Mesendoderm (in vitro differentiated cells): ENCODE data around the gene PAM.

Experiments used
- DNase-seq: peaks from one replicate; pipeline ENCODE4 v3.0.0; 2013
- H2AK5ac ChIP-seq: 2 replicates; pipeline ENCODE4 v1.6.1; 2013; ENCODE audit warnings: low read length, inconsistent platforms
- H2BK120ac ChIP-seq: 2 replicates; pipeline ENCODE4 v1.6.1; 2013; ENCODE audit warnings: low read depth, mild to moderate bottlenecking, low read length, moderate library complexity, mixed read lengths
- H2BK15ac ChIP-seq: replicated peaks from 2 replicates; pipeline ENCODE4 v1.6.1; 2013; ENCODE audit warnings: low read depth, mild to moderate bottlenecking, moderate library complexity
- H2BK5ac ChIP-seq: 2 replicates; pipeline ENCODE4 v1.6.1; 2013; ENCODE audit warnings: low read length, inconsistent platforms
- H3K18ac ChIP-seq: 2 replicates; pipeline ENCODE4 v1.6.1; 2013; ENCODE audit warnings: mild to moderate bottlenecking, low read length, mixed read lengths
- H3K23ac ChIP-seq: one replicate; pipeline ENCODE4 v1.6.1; 2013; ENCODE audit warnings: low read length
- H3K27ac ChIP-seq: 2 replicates; pipeline ENCODE4 v1.5.1; 2013; ENCODE audit warnings: low read depth, mild to moderate bottlenecking, inconsistent platforms, low read length, moderate library complexity
- H3K27me3 ChIP-seq: 2 replicates; pipeline ENCODE4 v1.6.1; 2013; ENCODE audit warnings: low read length, control low read depth, mild to moderate bottlenecking, inconsistent platforms; ENCODE audit not compliant: insufficient read depth, poor library complexity
- H3K36me3 ChIP-seq: 2 replicates; pipeline ENCODE4 v1.6.1; 2013; ENCODE audit warnings: low read length, inconsistent platforms; ENCODE audit not compliant: control insufficient read depth, insufficient read depth
- H3K4ac ChIP-seq: one replicate; pipeline ENCODE4 v1.6.1; 2013; ENCODE audit warnings: low read depth, mild to moderate bottlenecking, low read length, moderate library complexity
- H3K4me1 ChIP-seq: 2 replicates; pipeline ENCODE4 v1.6.1; 2013; ENCODE audit warnings: low read depth, low read length, inconsistent platforms; ENCODE audit not compliant: control insufficient read depth
- H3K4me2 ChIP-seq: 2 replicates; pipeline ENCODE4 v1.6.1; 2013; ENCODE audit warnings: low read length
- H3K4me3 ChIP-seq: 2 replicates; pipeline ENCODE4 v1.5.1; 2013; ENCODE audit warnings: mild to moderate bottlenecking, low read length
- H3K56ac ChIP-seq: one replicate; pipeline ENCODE4 v1.6.1; 2013; ENCODE audit warnings: low read length
- H3K79me1 ChIP-seq: 2 replicates; pipeline ENCODE4 v1.6.1; 2013; ENCODE audit warnings: low read length, inconsistent platforms
- H3K79me2 ChIP-seq: 2 replicates; pipeline ENCODE4 v1.6.1; 2013; ENCODE audit warnings: mild to moderate bottlenecking, low read length; ENCODE audit not compliant: control insufficient read depth, insufficient read depth
- H3K9ac ChIP-seq: 2 replicates; pipeline ENCODE4 v1.6.1; 2013; ENCODE audit warnings: low read length, inconsistent platforms
- H4K5ac ChIP-seq: one replicate; pipeline ENCODE4 v1.6.1; 2013; ENCODE audit warnings: low read length
- H4K8ac ChIP-seq: one replicate; pipeline ENCODE4 v1.6.1; 2013; ENCODE audit warnings: low read depth, mild to moderate bottlenecking, control low read depth, low read length, moderate library complexity
- WGBS: extraction: QIAGEN DNeasy Blood & Tissue Kit; methylation state at CpG from one replicate; pipeline ENCODE4 v1.1.7; 2013; ENCODE audit warnings: low lambda C conversion rate, missing lambda C conversion rate; ENCODE audit not compliant: insufficient coverage; ENCODE audit errors: extremely low coverage; 5-methylcytosine and 5-hydroxymethylcytosine counted together

PAM gene

DNA sequence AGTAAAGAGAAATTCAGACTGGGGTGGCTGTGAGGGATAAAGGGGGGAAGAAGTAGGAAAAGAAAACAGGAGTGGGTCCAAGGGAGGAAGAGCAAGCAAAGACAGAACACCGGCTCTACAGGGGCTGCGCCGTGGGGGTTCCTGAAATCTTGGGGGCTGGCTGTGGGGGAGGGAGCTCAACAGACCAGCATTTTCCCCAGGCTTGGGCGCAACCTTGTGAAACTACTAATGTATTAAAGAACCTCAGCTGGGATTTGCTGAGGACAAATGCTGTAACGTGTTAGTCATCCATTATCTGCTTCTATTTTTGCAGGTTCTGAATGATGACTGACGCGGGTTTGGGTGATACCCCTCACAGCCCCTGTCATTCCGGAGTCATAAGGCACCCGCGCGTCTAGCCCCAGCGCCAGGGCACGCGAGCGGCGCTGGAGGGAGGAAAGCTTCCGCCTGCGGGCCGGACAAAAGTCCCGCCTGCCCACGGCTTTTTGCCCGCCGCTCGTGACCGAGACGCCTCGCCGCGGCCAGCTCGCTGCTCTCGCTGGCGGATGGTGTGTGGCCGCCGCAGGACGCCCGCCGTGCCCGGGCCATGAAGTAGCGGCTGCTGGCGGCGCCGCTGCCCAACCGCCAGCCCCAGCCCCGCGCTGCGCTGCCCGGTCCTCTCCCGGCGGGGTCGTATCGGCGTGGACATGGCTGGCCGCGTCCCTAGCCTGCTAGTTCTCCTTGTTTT lies 110.6 kb downstream of the PAM start:
- Histone ChIP-seq H3K79me2 (no peaks in the 10 kb centered on the region), H2AK5ac (no peak overlapping the region), H3K27ac (peak overlapping the region; percentile 29), H3K4ac (peak overlapping the region; percentile 40), H3K23ac (no peak overlapping the region), H4K5ac (no peak overlapping the region), H2BK120ac (no peak overlapping the region), H3K56ac (peak overlapping the region; percentile 88), H3K27me3 (no peaks in the 10 kb centered on the region), H3K18ac (peak overlapping the region; percentile 75), H3K4me2 (peak overlapping the region; percentile 79), H3K36me3 (no peaks in the 10 kb centered on the region), H4K8ac (no peak overlapping the region), H3K9ac (peak overlapping the region; percentile 73), H3K79me1 (no peaks in the 10 kb centered on the region), H3K4me3 (peak overlapping the region; percentile 43), H3K4me1 (peaks cover 5% of the 10 kb centered on the region), H2BK15ac (no peak overlapping the region), H2BK5ac (no peak overlapping the region)
- no CpG with 5 or more reads among the region's 54 CpGs for WGBS
- DNase-seq: peak; percentile 94

DNA sequence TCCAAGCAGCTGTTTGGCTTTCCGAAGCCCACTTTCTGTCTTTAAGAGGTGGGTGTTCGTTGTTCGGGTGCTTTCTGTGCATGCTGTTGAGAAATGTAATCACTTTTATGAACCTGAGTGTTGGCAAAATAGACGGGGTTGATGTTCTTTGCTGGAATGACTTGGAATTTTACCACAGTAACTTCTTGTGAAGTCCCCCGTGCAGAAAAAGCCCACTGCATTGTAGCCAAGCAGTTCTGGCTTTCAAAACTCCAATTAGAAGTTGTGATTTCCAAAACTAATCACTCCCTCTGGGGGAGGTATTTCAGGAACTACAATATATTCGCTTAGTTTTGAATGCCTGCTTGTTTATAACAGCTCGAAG lies 111.1 kb downstream of the PAM start:
- no peak for DNase-seq

DNA sequence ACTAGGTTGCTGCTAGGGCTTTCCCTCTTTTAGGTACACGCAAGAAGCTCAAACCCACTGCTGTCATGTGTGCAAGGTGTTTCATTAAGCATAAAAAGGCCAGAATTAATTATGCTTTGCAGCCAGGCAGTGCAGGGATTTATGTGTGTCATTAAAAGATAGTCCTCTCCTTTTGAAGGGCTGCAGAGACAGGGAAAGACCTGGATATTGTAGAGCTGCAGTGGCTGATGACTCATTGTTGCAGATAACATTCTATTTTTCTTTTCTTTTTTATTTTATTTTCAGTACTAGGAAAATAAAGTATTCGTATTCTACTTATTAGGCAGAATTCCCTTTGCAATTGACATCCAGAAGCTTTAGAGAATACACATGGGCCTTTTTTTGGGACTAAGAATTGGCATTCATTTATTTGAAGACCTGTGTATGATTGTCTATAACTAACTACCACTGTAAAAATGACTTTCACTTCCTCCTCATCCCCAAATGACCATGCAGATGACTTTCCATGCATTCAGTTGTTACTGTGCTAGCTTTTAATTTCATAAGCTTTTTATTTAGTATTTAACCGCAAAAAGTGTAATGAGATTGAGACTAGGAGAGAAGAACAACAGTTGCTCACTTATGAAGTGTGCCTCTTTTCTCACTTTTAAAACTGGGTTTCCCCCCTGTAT lies 113.0 kb downstream of the PAM start:
- no CpG with 5 or more reads among the region's 3 CpGs for WGBS
- no peak overlapping the region for H3K4me3 ChIP-seq
- no peak overlapping the region for H2BK15ac ChIP-seq

More for the DNA sequence above, 111.1 kb downstream of the PAM start:
- Histone ChIP-seq H3K36me3 (no peaks in the 10 kb centered on the region), H3K4me1 (peaks cover 5% of the 10 kb centered on the region), H3K18ac (peak overlapping the region; percentile 75), H2AK5ac (no peak overlapping the region), H3K56ac (peak overlapping the region; percentile 88), H2BK120ac (no peak overlapping the region), H3K9ac (peak overlapping the region; percentile 73), H3K4me2 (peak overlapping the region; percentile 79), H3K27me3 (no peaks in the 10 kb centered on the region), H2BK15ac (peak overlapping the region; percentile 19), H2BK5ac (no peak overlapping the region), H4K8ac (no peak overlapping the region), H3K4me3 (peak overlapping the region; percentile 43), H3K79me2 (no peaks in the 10 kb centered on the region), H3K27ac (peak overlapping the region; percentile 29), H4K5ac (no peak overlapping the region), H3K4ac (peak overlapping the region; percentile 40), H3K79me1 (no peaks in the 10 kb centered on the region), H3K23ac (no peak overlapping the region)
- WGBS: no CpG with 5 or more reads among the region's 7 CpGs

DNA sequence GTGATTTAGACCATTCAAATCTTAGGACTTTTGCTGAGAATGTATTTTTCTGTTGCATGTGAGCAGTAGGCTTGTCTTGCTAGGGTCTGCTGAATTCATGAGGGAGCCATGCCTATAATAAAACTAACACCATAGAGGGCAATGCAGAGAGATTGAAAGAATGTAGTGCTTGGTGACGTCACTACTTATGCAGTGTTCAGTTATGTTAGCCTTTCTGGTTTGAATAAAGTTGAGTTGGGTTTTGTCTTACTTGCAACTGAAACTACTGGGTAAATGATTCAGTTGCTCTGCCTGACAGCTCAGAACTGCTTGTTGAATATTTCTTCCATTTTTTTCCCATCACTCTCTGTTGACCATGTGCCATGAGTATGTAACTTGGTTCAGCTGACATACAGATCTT lies 114.1 kb downstream of the PAM start:
- Histone ChIP-seq H3K4me3 (no peak overlapping the region), H3K27me3 (no peaks in the 10 kb centered on the region), H3K18ac (no peak overlapping the region), H3K36me3 (no peaks in the 10 kb centered on the region), H2AK5ac (no peak overlapping the region), H3K4ac (no peak overlapping the region), H3K4me1 (peaks cover 3% of the 10 kb centered on the region), H4K5ac (no peak overlapping the region), H3K27ac (no peak overlapping the region), H3K9ac (no peak overlapping the region), H3K79me2 (no peaks in the 10 kb centered on the region), H4K8ac (no peak overlapping the region), H3K23ac (no peak overlapping the region), H2BK5ac (no peak overlapping the region), H3K4me2 (no peak overlapping the region), H3K79me1 (no peaks in the 10 kb centered on the region), H3K56ac (no peak overlapping the region), H2BK120ac (no peak overlapping the region), H2BK15ac (no peak overlapping the region)
- DNase-seq: no peak
- WGBS: no CpG with 5 or more reads among the region's 1 CpG

More for the DNA sequence above, 113.0 kb downstream of the PAM start:
- H3K4me1 ChIP-seq: peaks cover 5% of the 10 kb centered on the region
- H3K23ac ChIP-seq: no peak overlapping the region
- no peaks in the 10 kb centered on the region for H3K36me3 ChIP-seq
- no peak overlapping the region for H3K9ac ChIP-seq
- no peak for DNase-seq
- no peak overlapping the region for H2BK5ac ChIP-seq
- no peak overlapping the region for H4K8ac ChIP-seq
- no peak overlapping the region for H3K27ac ChIP-seq
- H3K79me1 ChIP-seq: no peaks in the 10 kb centered on the region
- H3K4ac ChIP-seq: no peak overlapping the region
- H2BK120ac ChIP-seq: no peak overlapping the region
- H2AK5ac ChIP-seq: no peak overlapping the region
- H3K79me2 ChIP-seq: no peaks in the 10 kb centered on the region
- no peak overlapping the region for H3K18ac ChIP-seq
- no peak overlapping the region for H4K5ac ChIP-seq
- H3K27me3 ChIP-seq: no peaks in the 10 kb centered on the region
- no peak overlapping the region for H3K4me2 ChIP-seq
- no peak overlapping the region for H3K56ac ChIP-seq

DNA sequence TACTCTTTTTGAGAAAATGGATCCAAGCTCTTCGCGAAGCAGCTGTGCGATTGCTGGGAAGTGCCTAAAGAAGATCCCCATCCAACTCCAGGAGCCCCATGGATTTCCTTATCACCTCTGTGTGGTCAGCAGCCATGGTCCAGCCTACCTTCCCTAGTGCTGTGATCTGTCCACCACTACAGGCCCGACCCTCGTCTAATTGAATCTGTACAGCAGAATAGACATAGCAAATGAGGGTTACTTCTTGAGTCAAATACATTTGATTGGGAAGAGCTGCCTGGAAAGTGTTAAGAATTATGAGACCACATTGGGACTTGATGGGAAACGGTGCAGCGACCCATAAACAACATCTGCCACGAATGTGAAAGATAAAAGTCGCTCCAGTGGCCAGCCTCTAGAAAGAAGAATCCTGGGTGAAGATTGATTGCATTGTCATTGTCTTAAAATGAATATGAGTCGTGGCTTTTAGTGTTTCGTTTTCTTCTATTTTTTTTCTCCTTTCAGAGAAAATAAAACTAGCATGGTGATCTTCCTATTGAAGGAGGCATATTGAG lies 118.4 kb downstream of the PAM start:
- Histone ChIP-seq H3K23ac (no peak overlapping the region), H2AK5ac (no peak overlapping the region), H3K4me3 (no peak overlapping the region), H3K9ac (no peak overlapping the region), H3K18ac (no peak overlapping the region), H2BK5ac (no peak overlapping the region), H2BK120ac (no peak overlapping the region), H2BK15ac (no peak overlapping the region), H4K5ac (no peak overlapping the region), H3K4ac (no peak overlapping the region), H3K4me2 (no peak overlapping the region), H3K27me3 (no peaks in the 10 kb centered on the region), H3K4me1 (no peaks in the 10 kb centered on the region), H3K27ac (no peak overlapping the region), H3K36me3 (no peaks in the 10 kb centered on the region), H4K8ac (no peak overlapping the region), H3K79me1 (no peaks in the 10 kb centered on the region), H3K79me2 (no peaks in the 10 kb centered on the region), H3K56ac (no peak overlapping the region)
- no CpG with 5 or more reads among the region's 11 CpGs for WGBS
- DNase-seq: no peak
